ENCODE measurements around the gene CAPN1.

DNA sequence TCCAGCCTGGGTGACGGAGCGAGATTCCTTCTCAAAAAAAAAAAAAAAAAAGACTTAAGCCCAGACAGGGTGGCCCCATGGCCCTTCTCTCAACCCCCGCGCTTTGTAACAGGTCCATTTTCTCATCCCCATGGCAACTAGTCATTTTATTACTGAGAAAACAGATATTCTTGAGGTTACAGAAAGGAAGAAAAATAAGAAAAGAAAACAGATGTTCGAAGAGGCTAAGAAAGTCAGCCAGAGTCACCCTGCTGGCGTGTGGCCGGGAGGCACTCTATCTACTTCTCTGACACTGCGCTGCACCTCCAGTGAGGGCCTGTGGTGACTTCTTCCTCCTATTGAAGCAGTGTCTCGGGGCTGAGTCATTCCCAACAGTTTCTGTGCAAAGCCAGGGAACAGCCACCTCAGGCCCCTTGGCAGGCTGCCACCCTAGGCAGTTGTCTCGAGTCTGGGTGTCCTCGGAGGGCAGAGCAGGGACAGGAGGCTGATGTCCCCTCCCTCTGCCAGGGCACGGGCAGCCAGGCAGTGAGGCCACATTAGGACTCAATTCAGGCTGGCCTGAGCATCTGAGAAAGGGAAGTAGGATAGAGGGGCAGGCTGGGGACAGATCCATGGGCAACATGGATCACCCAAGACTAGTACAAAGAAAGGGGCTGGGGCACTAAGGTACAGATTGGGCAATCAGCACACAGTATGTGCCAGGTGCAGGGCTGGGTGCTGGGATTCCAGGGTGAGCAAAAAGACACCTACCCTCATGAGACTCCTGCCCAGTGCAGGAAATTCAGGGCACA, 31.0 kb upstream of the CAPN1 start:
- no peak for TF ChIP-seq CTCF (IDR thresholded peaks at IDR 0.05)
- TF ChIP-seq POLR2A (IDR thresholded peaks at IDR 0.05): no peak
- peak in 1 of 3 donors; percentile 49 for TF ChIP-seq POLR2AphosphoS5 (IDR thresholded peaks at IDR 0.05)
- TF ChIP-seq EP300 (IDR thresholded peaks at IDR 0.05): no peak
